Measurements from ENCODE around the gene SLK. TPM values are rescaled to one million over a fixed set of nuclear protein-coding genes. Genes with fewer than 3 reads are reported as not detected.

Gene SLK

DNA sequence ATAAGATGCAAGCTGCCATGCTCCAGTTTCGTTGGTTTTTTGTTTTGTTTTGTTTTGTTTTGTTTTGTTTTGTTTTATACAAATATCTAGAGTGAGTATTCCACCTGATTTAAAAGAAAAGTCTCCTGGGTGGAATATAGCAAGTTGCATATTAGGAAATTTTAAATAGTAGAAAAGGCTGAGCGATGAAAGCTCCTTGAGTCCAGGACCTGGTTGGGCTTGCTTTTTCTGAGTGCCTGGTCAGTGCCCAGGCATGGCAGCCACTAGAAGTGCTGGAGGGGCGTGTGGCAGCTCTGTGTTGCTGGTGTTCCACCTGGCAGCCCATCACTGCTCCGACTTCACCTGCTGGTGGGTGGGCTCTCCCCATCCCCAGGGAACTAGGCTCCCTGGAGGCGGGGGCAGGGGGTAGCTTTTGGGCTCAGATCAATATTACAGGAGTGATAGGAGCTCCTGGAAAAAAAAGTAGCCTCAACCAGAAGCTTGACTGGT lies 110.8 kb downstream of the SLK start:
- WGBS (ENCODE audit: extremely low coverage, insufficient coverage, low lambda C conversion rate) = no CpG with 5 or more reads among the region's 5 CpGs

More for the DNA sequence above, 110.8 kb downstream of the SLK start:
- H3K27ac ChIP-seq (ENCODE audit: low read depth, low read length) = no peak overlapping the region
- no peak overlapping the region for H2AK5ac ChIP-seq (ENCODE audit: low read length)
- H4K8ac ChIP-seq (ENCODE audit: low read depth, low read length) = no peak overlapping the region
- H4K5ac ChIP-seq (ENCODE audit: low read length) = no peak overlapping the region
- H3K4me1 ChIP-seq (ENCODE audit: control insufficient read depth, low read depth, low read length) = peaks cover 2% of the 10 kb centered on the region
- H3K36me3 ChIP-seq (ENCODE audit: control insufficient read depth, insufficient read depth, low read length) = no peaks in the 10 kb centered on the region
- no peaks in the 10 kb centered on the region for H3K27me3 ChIP-seq (ENCODE audit: insufficient read depth, low read length, poor library complexity)
- H3K9ac ChIP-seq (ENCODE audit: low read length) = no peak overlapping the region
- no peak overlapping the region for H3K4ac ChIP-seq (ENCODE audit: low read depth, low read length)
- H3K79me2 ChIP-seq (ENCODE audit: control insufficient read depth, insufficient read depth, low read length) = no peaks in the 10 kb centered on the region
- H2BK5ac ChIP-seq (ENCODE audit: low read length) = no peak overlapping the region
- no peaks in the 10 kb centered on the region for H3K79me1 ChIP-seq (ENCODE audit: low read length)
- no peak overlapping the region for H2BK120ac ChIP-seq (ENCODE audit: low read depth, low read length)
- no peak overlapping the region for H3K56ac ChIP-seq (ENCODE audit: low read length)
- no peak overlapping the region for H2BK15ac ChIP-seq (replicated peaks; ENCODE audit: low read depth)
- H3K23ac ChIP-seq (ENCODE audit: low read length) = no peak overlapping the region
- no peak for DNase-seq
- no peak overlapping the region for H3K4me3 ChIP-seq (ENCODE audit: low read length)
- no peak overlapping the region for H3K4me2 ChIP-seq (ENCODE audit: low read length)
- no peak overlapping the region for H3K18ac ChIP-seq (ENCODE audit: low read length)

Small RNA genes within 50 kb of the gene (small RNA-seq; reads per million reads assigned to genes)
- not detected for gene RN7SL524P (ENCODE audit: insufficient read depth)

All from mesendoderm (in vitro differentiated cells).